Ovary (tissue), 9 donors: Measurements from ENCODE around the gene ANTXRL. TPM values are rescaled to one million over a fixed set of nuclear protein-coding genes. Genes with fewer than 3 reads are reported as not detected.
"Not testable (repeated sequence)": the region's sequence is repeated elsewhere in the genome, so short reads cannot be mapped to it uniquely, and the experiment has no call there.

ENCODE experiments used
- DNase-seq, 5 donors: peaks; one replicate each; pipeline ENCODE4 v3.0.0-alpha.2; 2019 to 2020
- H3K27ac ChIP-seq, 2 donors: fragments of 200-600 bp; one replicate each; pipeline versions ENCODE4 v1.5.1 to v1.8.0; 2019 to 2022
- H3K27me3 ChIP-seq: fragments of 200-600 bp; one replicate; pipeline ENCODE4 v1.8.0; 2022
- H3K36me3 ChIP-seq: fragments of 200-600 bp; sonication (generic); one replicate; pipeline ENCODE4 v1.5.1; 2019
- H3K4me1 ChIP-seq: one replicate; pipeline ENCODE4 v1.8.1; 2013; ENCODE audit warnings: mild to moderate bottlenecking, moderate library complexity; ENCODE audit not compliant: insufficient read depth
- H3K4me3 ChIP-seq: fragments of 200-600 bp; sonication (generic); one replicate; pipeline ENCODE4 v1.5.1; 2017
- H3K9me3 ChIP-seq, 2 donors: fragments of 200-600 bp in 1 of 2; sonication (generic) in 1 of 2; one replicate each; pipeline versions ENCODE4 v1.5.1 to v1.8.1; 2013 to 2019; ENCODE audit warnings: mild to moderate bottlenecking in 1 of 2, moderate library complexity in 1 of 2
- EP300 ChIP-seq: sonication (generic); formaldehyde crosslinking; IDR thresholded peaks from one replicate; pipeline ENCODE4 v1.6.1; 2017; ENCODE audit warnings: antibody characterized with exemption
- POLR2A ChIP-seq: fragments of 450-650 bp; IDR thresholded peaks from one replicate; pipeline ENCODE4 v1.6.1; 2017; ENCODE audit warnings: antibody characterized with exemption, mild to moderate bottlenecking, moderate library complexity
- WGBS, 3 donors: extraction: QIAGEN DNeasy Blood & Tissue Kit in 1 of 3; methylation state at CpG; one replicate each; pipeline versions ENCODE4 v1.1.5 to v1.1.7; 2013 to 2017; 5-methylcytosine and 5-hydroxymethylcytosine counted together
- intact Hi-C, 4 donors: fragments of 100-400 bp; cut with DNase I; formaldehyde crosslinking; loops; one replicate each; pipeline versions ENCODE4 v1.11.0 to v1.15.1; 2022 to 2023
- polyA plus RNA-seq, 2 donors: library from polyadenylated mRNA; stranded (reverse); fragments of 200-250 nt in 1 of 2; fragments of 350-450 nt in 1 of 2; fragmentation: Illumina TruSeq in 1 of 2; extraction: RNeasy Lipid Tissue Mini Kit (QIAGEN cat#74804) in 1 of 2; gene quantifications; one replicate each; pipeline ENCODE4 v1.2.3, GENCODE V29; 2013 to 2014
- total RNA-seq, 7 donors: library from RNA; depleted of rRNA in 2 of 7; stranded (reverse); fragments of >200 nt in 2 of 7; fragmentation: NEBNext Ultra II Directional in 3 of 7; extraction: Animal tissue kit (Norgen Biotek cat#: 25700) in 3 of 7; gene quantifications; one replicate each; pipeline versions ENCODE4 v1.1.0 to v1.2.4, GENCODE V29; 2016 to 2023
- TF ChIP-seq, protein P1 (sequence below), 3 donors: fragments of 450-650 bp in 2 of 3; fragments of 200-600 bp in 1 of 3; IDR thresholded peaks; one replicate each; pipeline versions ENCODE4 v1.5.1 to v1.8.0; 2016 to 2022; ENCODE audit warnings: antibody characterized with exemption in 3 of 3, mild to moderate bottlenecking in 1 of 3
- donor health status: DM: no; HTN: no; CAD: no; lungs with moderate emphysema.
- donor health status: DM: no; HTN: no; CAD: no.
- donor health status: Bipolar disorder and iron deficiency.
- donor health status: DM: yes; HTN: yes; CAD: no.
- donor health status: DM: no; HTN: no; CAD: no.
- donor health status: DM: yes; HTN: yes; CAD: no.

ANTXRL gene
- total and polyA plus RNA-seq, 9 donors: 0.51 TPM; not detected in 8

DNA sequence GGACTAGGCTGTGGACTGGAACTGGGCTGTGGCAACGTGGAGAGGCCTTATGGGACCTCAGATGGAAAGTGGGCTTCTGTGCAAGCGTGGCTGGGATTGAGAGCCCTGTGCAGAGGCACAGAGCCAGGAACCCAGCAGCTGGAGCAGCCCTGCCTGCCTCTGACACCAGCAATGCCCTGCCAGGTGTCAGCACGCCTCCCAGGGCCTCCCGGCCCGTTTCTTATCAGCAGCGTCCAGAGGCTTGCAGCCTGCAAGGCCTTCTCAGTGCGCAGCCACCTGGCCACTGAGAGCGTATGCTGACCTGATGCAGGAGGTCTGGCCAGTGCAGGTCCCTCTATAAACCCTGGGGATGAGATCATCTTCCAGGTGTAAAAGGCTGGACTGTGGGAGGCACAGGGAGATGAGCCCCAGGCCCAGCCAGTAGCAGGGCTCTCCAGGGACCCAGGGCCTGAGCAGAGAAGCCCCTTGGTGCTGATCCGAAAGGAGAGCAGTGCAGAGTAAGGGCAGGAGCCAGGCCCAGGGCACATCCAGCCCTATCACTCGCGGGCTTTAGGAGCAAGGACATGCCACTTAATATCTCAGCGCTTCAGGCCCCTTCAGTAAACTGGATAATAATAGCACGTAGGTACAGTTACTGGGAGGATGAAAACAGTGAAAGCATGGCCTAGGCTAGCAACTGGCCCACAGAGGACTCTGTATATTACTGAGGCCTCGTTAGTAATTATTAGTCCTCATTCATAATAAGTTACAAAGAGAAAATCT lies 38.8 kb upstream of the ANTXRL start:
- Histone ChIP-seq H3K9me3 (no peaks in the 10 kb centered on the region), H3K36me3 (no peaks in the 10 kb centered on the region), H3K4me3 (no peak overlapping the region), H3K4me1 (no peaks in the 10 kb centered on the region), H3K27me3 (no peaks in the 10 kb centered on the region), H3K27ac (no peak overlapping the region)
- DNase-seq: peak in 2 of 5 donors; percentile 9 to 31
- intact Hi-C loops: no loop called here
- no peak for TF ChIP-seq EP300
- TF ChIP-seq, protein P1, sequence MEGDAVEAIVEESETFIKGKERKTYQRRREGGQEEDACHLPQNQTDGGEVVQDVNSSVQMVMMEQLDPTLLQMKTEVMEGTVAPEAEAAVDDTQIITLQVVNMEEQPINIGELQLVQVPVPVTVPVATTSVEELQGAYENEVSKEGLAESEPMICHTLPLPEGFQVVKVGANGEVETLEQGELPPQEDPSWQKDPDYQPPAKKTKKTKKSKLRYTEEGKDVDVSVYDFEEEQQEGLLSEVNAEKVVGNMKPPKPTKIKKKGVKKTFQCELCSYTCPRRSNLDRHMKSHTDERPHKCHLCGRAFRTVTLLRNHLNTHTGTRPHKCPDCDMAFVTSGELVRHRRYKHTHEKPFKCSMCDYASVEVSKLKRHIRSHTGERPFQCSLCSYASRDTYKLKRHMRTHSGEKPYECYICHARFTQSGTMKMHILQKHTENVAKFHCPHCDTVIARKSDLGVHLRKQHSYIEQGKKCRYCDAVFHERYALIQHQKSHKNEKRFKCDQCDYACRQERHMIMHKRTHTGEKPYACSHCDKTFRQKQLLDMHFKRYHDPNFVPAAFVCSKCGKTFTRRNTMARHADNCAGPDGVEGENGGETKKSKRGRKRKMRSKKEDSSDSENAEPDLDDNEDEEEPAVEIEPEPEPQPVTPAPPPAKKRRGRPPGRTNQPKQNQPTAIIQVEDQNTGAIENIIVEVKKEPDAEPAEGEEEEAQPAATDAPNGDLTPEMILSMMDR (IDR thresholded peaks at IDR 0.05): no peak
- TF ChIP-seq POLR2A: no peak
- 46 to 63% (median 62%) methylated on average over 13 to 14 of the region's 14 CpGs for WGBS, 3 donors

DNA sequence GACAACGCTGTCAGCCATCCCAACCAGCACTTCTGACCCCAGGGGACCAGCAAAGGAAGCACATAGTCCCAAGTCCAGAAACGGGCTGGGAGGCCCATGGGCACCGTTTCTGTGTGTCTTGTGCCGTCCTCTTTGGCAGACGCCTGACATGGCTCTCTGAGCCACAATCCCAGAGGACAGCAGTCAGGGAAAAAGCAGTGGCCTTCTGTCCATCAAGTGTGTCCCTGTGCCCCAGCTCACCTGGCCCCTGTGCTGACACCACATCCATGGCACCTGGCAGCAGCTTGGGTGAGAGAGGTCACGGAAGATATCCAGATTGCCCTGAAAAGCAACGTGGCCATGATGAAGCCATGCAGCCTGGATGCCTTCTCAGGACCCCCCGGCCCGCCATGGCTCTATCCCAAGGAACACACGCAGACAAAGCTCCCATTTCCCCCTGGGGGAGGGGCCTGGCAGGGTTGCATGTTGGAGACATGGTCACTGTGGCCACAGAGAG lies 38.1 kb upstream of the ANTXRL start:
- H3K36me3 ChIP-seq: no peaks in the 10 kb centered on the region
- H3K27ac ChIP-seq: no peak overlapping the region
- H3K4me3 ChIP-seq: no peak overlapping the region
- no peaks in the 10 kb centered on the region for H3K27me3 ChIP-seq
- intact Hi-C loops: no loop called here
- WGBS, 3 donors: 68 to 77% (median 76%) methylated on average over 10 of the region's 10 CpGs
- H3K4me1 ChIP-seq: no peaks in the 10 kb centered on the region
- no peaks in the 10 kb centered on the region for H3K9me3 ChIP-seq
- TF ChIP-seq, protein P1 (IDR thresholded peaks at IDR 0.05): no peak
- TF ChIP-seq POLR2A (no peak), EP300 (no peak)
- peak in 2 of 5 donors; percentile 7 to 17 for DNase-seq

DNA sequence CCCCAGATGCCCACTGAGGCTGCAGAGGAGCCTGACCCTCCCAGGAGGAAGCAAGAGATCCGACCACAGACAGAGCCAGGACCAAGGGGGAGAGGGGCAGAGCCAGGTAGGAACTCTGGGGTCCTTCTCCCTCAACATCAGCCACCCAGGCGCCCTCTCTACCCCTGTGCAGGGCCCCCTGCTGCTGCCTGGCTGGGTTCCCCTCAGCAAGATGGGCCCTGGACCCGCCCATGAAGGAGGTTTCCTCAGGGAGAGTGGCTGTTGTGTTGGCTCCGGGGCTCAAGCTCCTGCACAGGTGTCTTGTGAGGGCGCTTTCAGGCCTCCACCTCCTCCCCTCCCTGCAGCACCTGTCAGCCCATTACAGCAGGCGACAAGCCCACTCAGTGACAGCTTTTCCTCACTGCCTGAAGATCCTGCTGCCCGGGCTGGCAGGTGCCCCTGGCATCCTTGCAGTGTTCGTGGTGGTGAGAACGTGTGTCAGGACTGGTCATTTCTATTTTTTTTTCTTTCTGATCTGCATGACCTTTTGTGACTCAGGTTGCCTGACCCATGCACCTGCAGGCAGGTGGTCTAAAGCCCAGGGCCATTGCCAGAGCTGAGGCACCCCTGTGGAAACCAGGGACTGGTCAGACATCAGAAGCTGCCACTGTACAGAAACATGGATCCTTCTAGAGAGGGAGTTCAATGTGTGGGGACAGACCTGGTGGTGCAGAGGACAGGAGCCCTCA lies 37.0 kb upstream of the ANTXRL start:
- H3K36me3 ChIP-seq, DNase-seq, H3K27me3 ChIP-seq, H3K4me1 ChIP-seq, intact Hi-C loops, H3K4me3 ChIP-seq, H3K27ac ChIP-seq, H3K9me3 ChIP-seq: not testable (repeated sequence)
- 90 to 97% (median 91%) methylated on average over 5 to 8 of the region's 9 CpGs for WGBS, 3 donors

DNA sequence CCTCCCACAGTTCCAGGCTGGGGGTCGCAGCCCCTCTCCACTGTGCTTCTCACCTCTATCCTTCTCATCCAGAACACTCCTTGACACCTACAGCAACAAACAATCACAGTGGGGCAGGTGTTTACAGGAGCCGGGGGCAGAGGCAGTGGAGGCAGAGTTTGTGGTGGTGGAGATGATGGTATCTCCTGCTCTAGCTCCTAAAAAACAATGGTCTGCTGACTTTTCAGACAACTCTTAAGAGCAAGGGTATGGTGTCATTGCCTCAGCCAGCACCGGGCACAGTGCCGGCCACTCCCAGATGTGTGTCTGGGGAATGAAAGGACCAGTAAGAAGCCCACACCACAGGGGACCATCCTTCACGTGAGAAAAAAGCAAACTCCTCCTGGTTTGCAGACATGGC lies 36.3 kb upstream of the ANTXRL start:
- TF ChIP-seq POLR2A (no peak), EP300 (no peak)
- TF ChIP-seq, protein P1 (IDR thresholded peaks at IDR 0.05): no peak
- no peaks in the 10 kb centered on the region for H3K36me3 ChIP-seq
- H3K4me3 ChIP-seq: no peak overlapping the region
- intact Hi-C loops: no loop called here
- H3K4me1 ChIP-seq: no peaks in the 10 kb centered on the region
- H3K27ac ChIP-seq: no peak overlapping the region
- H3K9me3 ChIP-seq: no peaks in the 10 kb centered on the region
- no peak for DNase-seq
- WGBS, 3 donors: 86 to 88% (median 87%) methylated on average over 5 of the region's 5 CpGs
- no peaks in the 10 kb centered on the region for H3K27me3 ChIP-seq
